NK-92 treated with Interleukin-12 subunit alpha and Interleukin-12 subunit beta, amount 100 ng/mL, for 24 hours (cell line): ENCODE data around the gene FLNC.

Experiments
- DNase-seq: peaks from one replicate; lab custom pipeline; 2025; lab: John Stamatoyannopoulos, UW

The FLNC gene

GRCh38 chr7:128830231-128831177, at the start of gene FLNC:
FLNC (plus strand) TSS chr7:128830406; CDS start chr7:128830638, 232 bp downstream.
- no peak for DNase-seq

- DNase-seq, result no peak
Measured at GRCh38 chr7:128781126-128781525, 49.1 kb upstream of the FLNC start.

GRCh38 chr7:128781851-128782250, 48.4 kb upstream of the FLNC start:
- DNase-seq, result no peak

- no peak for DNase-seq
Measured at GRCh38 chr7:128783143-128783861, 46.9 kb upstream of the FLNC start.

- no peak for DNase-seq
Measured at GRCh38 chr7:128785738-128786137, 44.5 kb upstream of the FLNC start.

GRCh38 chr7:128788446-128789412, 41.5 kb upstream of the FLNC start:
- DNase-seq, result no peak

- no peak for DNase-seq
Measured at GRCh38 chr7:128790315-128791041, 39.7 kb upstream of the FLNC start.

- DNase-seq, result peak; percentile 69
Measured at GRCh38 chr7:128791121-128791971, 38.9 kb upstream of the FLNC start, which contains the start of gene CCDC136. CCDC136 (plus strand) TSS chr7:128791968; CDS start chr7:128792412, 444 bp downstream.

GRCh38 chr7:128791972-128792327, 38.3 kb upstream of the FLNC start:
- no peak for DNase-seq

- DNase-seq, result no peak
Measured at GRCh38 chr7:128792471-128793180, 37.6 kb upstream of the FLNC start.

- no peak for DNase-seq
Measured at GRCh38 chr7:128793181-128793547, 37.0 kb upstream of the FLNC start.

GRCh38 chr7:128794020-128794419, 36.2 kb upstream of the FLNC start:
- DNase-seq, result no peak

GRCh38 chr7:128794436-128794835, 35.8 kb upstream of the FLNC start:
- DNase-seq, result no peak

GRCh38 chr7:128795129-128795528, 35.1 kb upstream of the FLNC start:
- DNase-seq, result no peak

- no peak for DNase-seq
Measured at GRCh38 chr7:128796327-128796726, 33.9 kb upstream of the FLNC start.

- DNase-seq, result no peak
Measured at GRCh38 chr7:128799451-128799850, 30.8 kb upstream of the FLNC start.

GRCh38 chr7:128800567-128800966, 29.6 kb upstream of the FLNC start:
- DNase-seq, result no peak

GRCh38 chr7:128801003-128801402, 29.2 kb upstream of the FLNC start:
- no peak for DNase-seq

GRCh38 chr7:128801667-128802418, 28.4 kb upstream of the FLNC start:
- no peak for DNase-seq
